ENCODE results near the gene SATB1.

The SATB1 gene

GRCh38 chr3:18432752-18433151 is 7.6 kb upstream of the SATB1 start:
- no peak for DNase-seq (ENCODE audit: low read depth in 2 of 2, low spot score in 1 of 2)

GRCh38 chr3:18431266-18431665 is 6.1 kb upstream of the SATB1 start:
- DNase-seq (ENCODE audit: low read depth in 2 of 2, low spot score in 1 of 2) = no peak

- no peak for DNase-seq (ENCODE audit: low read depth in 2 of 2, low spot score in 1 of 2)
Observed at GRCh38 chr3:18428991-18429745, 4.0 kb upstream of the SATB1 start.

- no peak for DNase-seq (ENCODE audit: low read depth in 2 of 2, low spot score in 1 of 2)
Observed at GRCh38 chr3:18428036-18428435, 2.9 kb upstream of the SATB1 start.

GRCh38 chr3:18426597-18427193 is 1.6 kb upstream of the SATB1 start:
- DNase-seq (ENCODE audit: low read depth in 2 of 2, low spot score in 1 of 2) = no peak

GRCh38 chr3:18425641-18426257 is 610 bp upstream of the SATB1 start:
- DNase-seq (ENCODE audit: low read depth in 2 of 2, low spot score in 1 of 2) = peak; percentile 45 to 68

GRCh38 chr3:18424213-18424728 is 868 bp downstream of the SATB1 start:
- DNase-seq (ENCODE audit: low read depth in 2 of 2, low spot score in 1 of 2) = no peak

GRCh38 chr3:18423401-18424212 is 1.5 kb downstream of the SATB1 start:
- DNase-seq (ENCODE audit: low read depth in 2 of 2, low spot score in 1 of 2) = no peak

GRCh38 chr3:18422972-18423371 is 2.2 kb downstream of the SATB1 start:
- no peak for DNase-seq (ENCODE audit: low read depth in 2 of 2, low spot score in 1 of 2)

GRCh38 chr3:18420555-18420954 is 4.6 kb downstream of the SATB1 start:
- no peak for DNase-seq (ENCODE audit: low read depth in 2 of 2, low spot score in 1 of 2)

GRCh38 chr3:18419232-18419631 is 5.9 kb downstream of the SATB1 start:
- no peak for DNase-seq (ENCODE audit: low read depth in 2 of 2, low spot score in 1 of 2)

- no peak for DNase-seq (ENCODE audit: low read depth in 2 of 2, low spot score in 1 of 2)
Observed at GRCh38 chr3:18417904-18418572, 7.1 kb downstream of the SATB1 start.

GRCh38 chr3:18416332-18416731 is 8.8 kb downstream of the SATB1 start:
- DNase-seq (ENCODE audit: low read depth in 2 of 2, low spot score in 1 of 2) = no peak

GRCh38 chr3:18415839-18416238 is 9.3 kb downstream of the SATB1 start:
- no peak for DNase-seq (ENCODE audit: low read depth in 2 of 2, low spot score in 1 of 2)

- no peak for DNase-seq (ENCODE audit: low read depth in 2 of 2, low spot score in 1 of 2)
Observed at GRCh38 chr3:18415167-18415566, 10.0 kb downstream of the SATB1 start.

- no peak for DNase-seq (ENCODE audit: low read depth in 2 of 2, low spot score in 1 of 2)
Observed at GRCh38 chr3:18412684-18413083, 12.5 kb downstream of the SATB1 start.

GRCh38 chr3:18411541-18411940 is 13.6 kb downstream of the SATB1 start:
- no peak for DNase-seq (ENCODE audit: low read depth in 2 of 2, low spot score in 1 of 2)

- DNase-seq (ENCODE audit: low read depth in 2 of 2, low spot score in 1 of 2) = no peak
Observed at GRCh38 chr3:18410205-18410604, 14.9 kb downstream of the SATB1 start.

GRCh38 chr3:18409266-18409665 is 15.9 kb downstream of the SATB1 start:
- no peak for DNase-seq (ENCODE audit: low read depth in 2 of 2, low spot score in 1 of 2)

- DNase-seq (ENCODE audit: low read depth in 2 of 2, low spot score in 1 of 2) = no peak
Observed at GRCh38 chr3:18405141-18405540, 20.0 kb downstream of the SATB1 start.

- no peak for DNase-seq (ENCODE audit: low read depth in 2 of 2, low spot score in 1 of 2)
Observed at GRCh38 chr3:18403061-18403460, 22.1 kb downstream of the SATB1 start.
